CD14-positive monocyte (primary cell): ENCODE results near the gene SBSN. TPM values are rescaled to one million over a fixed set of nuclear protein-coding genes. Genes with fewer than 3 reads are reported as not detected.

Experiments used
- DNase-seq, 3 donors: peaks; one replicate each; pipeline ENCODE4 v3.0.0-alpha.2; 2011 to 2022
- H2AFZ ChIP-seq: 2 replicates; pipeline ENCODE4 v1.6.0; 2012; ENCODE audit warnings: mild to moderate bottlenecking, low read depth, low read length, inconsistent platforms; ENCODE audit not compliant: insufficient read depth, poor library complexity, severe bottlenecking
- H3K27ac ChIP-seq, 2 donors: 1 replicate in 1 of 2; 2 replicates in 1 of 2; pipeline ENCODE4 v1.5.1; 2012 to 2013; ENCODE audit warnings: low read length in 2 of 2, control low read depth in 1 of 2, inconsistent platforms in 1 of 2, low read depth in 1 of 2, mild to moderate bottlenecking in 1 of 2
- H3K27me3 ChIP-seq, 2 donors: one replicate each; pipeline versions ENCODE4 v1.6.0 to v1.6.1; 2011 to 2013; ENCODE audit warnings: low read length in 2 of 2; ENCODE audit not compliant: control insufficient read depth in 2 of 2, insufficient read depth in 2 of 2
- H3K36me3 ChIP-seq, 2 donors: replicated peaks in 1 of 2; 1 replicate in 1 of 2; 2 replicates in 1 of 2; pipeline versions ENCODE4 v1.5.1 to v1.6.1; 2012 to 2013; ENCODE audit warnings: low read length in 2 of 2, control low read depth in 1 of 2, inconsistent platforms in 1 of 2, mild to moderate bottlenecking in 1 of 2; ENCODE audit not compliant: insufficient read depth in 2 of 2, control insufficient read depth in 1 of 2
- H3K4me1 ChIP-seq, 2 donors: 1 replicate in 1 of 2; 2 replicates in 1 of 2; pipeline versions ENCODE4 v1.5.1 to v1.6.1; 2012 to 2013; ENCODE audit warnings: low read length in 2 of 2, control low read depth in 1 of 2, inconsistent platforms in 1 of 2, mild to moderate bottlenecking in 1 of 2, moderate library complexity in 1 of 2; ENCODE audit not compliant: insufficient read depth in 2 of 2, control insufficient read depth in 1 of 2
- H3K4me2 ChIP-seq: replicated peaks from 2 replicates; pipeline ENCODE3; 2012; ENCODE audit warnings: low read length, moderate library complexity, mild to moderate bottlenecking; ENCODE audit not compliant: poor library complexity, severe bottlenecking; ENCODE audit errors: extremely low read depth
- H3K4me3 ChIP-seq, 3 experiments: fragments of 200-600 bp in 1 of 3; sonication (generic) in 1 of 3; replicated peaks in 1 of 3; 1 replicate in 2 of 3; 2 replicates in 1 of 3; pipeline ENCODE4 v1.5.1; 2011 to 2013; ENCODE audit warnings: low read length in 3 of 3, mild to moderate bottlenecking in 3 of 3, control low read depth in 2 of 3, low read depth in 2 of 3, inconsistent platforms in 1 of 3, moderate library complexity in 1 of 3
- H3K79me2 ChIP-seq: 2 replicates; pipeline ENCODE4 v1.6.0; 2012; ENCODE audit warnings: mild to moderate bottlenecking, control low read depth, inconsistent platforms, low read length, moderate library complexity; ENCODE audit not compliant: insufficient read depth
- H3K9ac ChIP-seq: 2 replicates; pipeline ENCODE4 v1.6.0; 2017; ENCODE audit warnings: low read length, mild to moderate bottlenecking; ENCODE audit not compliant: insufficient read depth, poor library complexity, severe bottlenecking
- H3K9me3 ChIP-seq, 2 donors: replicated peaks in 1 of 2; 1 replicate in 1 of 2; 2 replicates in 1 of 2; pipeline versions ENCODE4 v1.5.1 to v1.6.1; 2012 to 2013; ENCODE audit warnings: low read length in 2 of 2, control low read depth in 1 of 2; ENCODE audit not compliant: control insufficient read depth in 1 of 2, insufficient read depth in 1 of 2
- H4K20me1 ChIP-seq: 2 replicates; pipeline ENCODE4 v1.6.0; 2012; ENCODE audit warnings: mild to moderate bottlenecking, low read length, control low read depth, moderate library complexity; ENCODE audit not compliant: insufficient read depth
- H3K27ac Mint-ChIP-seq, 7 donors: one replicate each; pipeline ENCODE4 v1.8.0; 2020; ENCODE audit warnings: mild to moderate bottlenecking in 7 of 7, mixed read lengths in 7 of 7, moderate library complexity in 6 of 7, inconsistent platforms in 2 of 7
- H3K27me3 Mint-ChIP-seq, 3 donors: one replicate each; pipeline ENCODE4 v1.8.0; 2021 to 2022; ENCODE audit warnings: low read depth in 3 of 3, mild to moderate bottlenecking in 3 of 3, mixed read lengths in 3 of 3, moderate library complexity in 3 of 3, inconsistent platforms in 1 of 3
- H3K36me3 Mint-ChIP-seq, 2 donors: one replicate each; pipeline ENCODE4 v1.8.0; 2020; ENCODE audit warnings: mixed read lengths in 2 of 2, inconsistent platforms in 1 of 2, mild to moderate bottlenecking in 1 of 2
- H3K4me1 Mint-ChIP-seq: one replicate; pipeline ENCODE4 v1.8.0; 2020; ENCODE audit warnings: mild to moderate bottlenecking, mixed read lengths
- H3K4me3 Mint-ChIP-seq, 2 donors: one replicate each; pipeline ENCODE4 v1.8.0; 2020; ENCODE audit warnings: mild to moderate bottlenecking in 2 of 2, mixed read lengths in 2 of 2, moderate library complexity in 1 of 2
- H3K9me3 Mint-ChIP-seq, 7 donors: one replicate each; pipeline ENCODE4 v1.8.0; 2020 to 2022; ENCODE audit warnings: mixed read lengths in 7 of 7, mild to moderate bottlenecking in 6 of 7, moderate library complexity in 6 of 7, inconsistent platforms in 2 of 7
- CTCF ChIP-seq: fragments of 200-600 bp; IDR thresholded peaks from one replicate; pipeline ENCODE4 v1.8.0; 2022; ENCODE audit warnings: antibody characterized with exemption, mild to moderate bottlenecking
- WGBS: methylation state at CpG from one replicate; pipeline ENCODE4 v1.1.5; 2013; ENCODE audit warnings: missing lambda C conversion rate; ENCODE audit not compliant: insufficient coverage; 5-methylcytosine and 5-hydroxymethylcytosine counted together
- intact Hi-C, 2 donors: fragments of 100-400 bp; cut with micrococcal nuclease; formaldehyde crosslinking; loops; one replicate each; pipeline versions ENCODE4 v1.15.0 to v1.15.1; 2023
- polyA plus RNA-seq, 3 donors: library from polyadenylated mRNA; depleted of rRNA in 1 of 3; unstranded in 2 of 3; stranded (reverse) in 1 of 3; fragments of 300-500 nt in 2 of 3; fragments of >200 nt in 1 of 3; fragmentation: Illumina TruSeq in 2 of 3; gene quantifications; 1 replicate in 2 of 3; 2 replicates in 1 of 3; pipeline ENCODE4 v1.2.3, GENCODE V29; 2012 to 2021

Gene SBSN
- polyA plus RNA-seq, 3 donors = not detected

GRCh38 chr19:35556025-35556590, 28.0 kb upstream of the SBSN start:
- H2AFZ ChIP-seq = no peak overlapping the region
- peaks cover 0 to 2% of the 10 kb centered on the region in 2 donors for H3K36me3 Mint-ChIP-seq
- no peak overlapping the region for H3K4me3 ChIP-seq
- peak in 1 of 3 donors; percentile 1 for DNase-seq
- H3K27me3 ChIP-seq = peaks cover 0 to 23% of the 10 kb centered on the region in 2 donors
- H3K36me3 ChIP-seq = no peaks in the 10 kb centered on the region
- peaks cover 0 to 5% of the 10 kb centered on the region in 2 donors for H3K9me3 ChIP-seq
- TF ChIP-seq CTCF = no peak
- H3K27ac ChIP-seq = no peak overlapping the region
- peaks cover 0 to 13% (median 2%) of the 10 kb centered on the region in 7 donors for H3K9me3 Mint-ChIP-seq
- peaks cover 10% of the 10 kb centered on the region for H3K4me1 Mint-ChIP-seq
- H3K4me3 Mint-ChIP-seq = peak overlapping the region; percentile 40 to 43
- 87% methylated on average over 6 of the region's 9 CpGs for WGBS
- H3K4me2 ChIP-seq = no peak overlapping the region
- H3K27ac Mint-ChIP-seq = no peak overlapping the region
- H3K79me2 ChIP-seq = no peaks in the 10 kb centered on the region
- intact Hi-C loops = no loop called here
- H3K9ac ChIP-seq = no peak overlapping the region
- peaks cover 11 to 14% of the 10 kb centered on the region in 2 donors for H3K4me1 ChIP-seq
- H3K27me3 Mint-ChIP-seq = peaks cover 35 to 44% (median 36%) of the 10 kb centered on the region in 3 donors
- H4K20me1 ChIP-seq = no peaks in the 10 kb centered on the region

GRCh38 chr19:35555301-35556005, 27.3 kb upstream of the SBSN start:
- Mint-ChIP-seq H3K9me3 (peaks cover 0 to 13% (median 2%) of the 10 kb centered on the region in 7 donors), H3K36me3 (peaks cover 6 to 7% of the 10 kb centered on the region in 2 donors), H3K4me3 (no peak overlapping the region), H3K4me1 (peaks cover 10% of the 10 kb centered on the region), H3K27ac (no peak overlapping the region), H3K27me3 (peaks cover 31 to 44% (median 35%) of the 10 kb centered on the region in 3 donors)
- Histone ChIP-seq H3K4me3 (no peak overlapping the region), H3K79me2 (no peaks in the 10 kb centered on the region), H3K9ac (no peak overlapping the region), H2AFZ (no peak overlapping the region), H3K36me3 (no peaks in the 10 kb centered on the region), H3K27me3 (peaks cover 0 to 23% of the 10 kb centered on the region in 2 donors), H3K27ac (no peak overlapping the region), H4K20me1 (no peaks in the 10 kb centered on the region), H3K9me3 (peaks cover 0 to 5% of the 10 kb centered on the region in 2 donors), H3K4me2 (no peak overlapping the region), H3K4me1 (peaks cover 11 to 14% of the 10 kb centered on the region in 2 donors)
- intact Hi-C loops = no loop called here
- peak in 1 of 3 donors; percentile 5 for DNase-seq
- WGBS = 80% methylated on average over 23 of the region's 30 CpGs
- no peak for TF ChIP-seq CTCF
